HepG2 (cell line): Measurements from ENCODE around the gene MEAF6. TPM values are rescaled to one million over a fixed set of nuclear protein-coding genes. Genes with fewer than 3 reads are reported as not detected.

Experiments used
- GATAD1 ChIP-seq: IDR thresholded peaks from 2 replicates; pipeline ENCODE4 v1.6.1; 2016; ENCODE audit warnings: missing genetic modification reagents, missing compliant biosample characterization
- KDM3A ChIP-seq: IDR thresholded peaks from 2 replicates; pipeline ENCODE4 v1.6.1; 2018; ENCODE audit warnings: low read depth, missing compliant biosample characterization
- MATR3 ChIP-seq: sonication (generic); formaldehyde crosslinking; IDR thresholded peaks from 2 replicates; pipeline ENCODE4 v1.4.0; 2020; ENCODE audit warnings: missing genetic modification reagents
- NFAT5 ChIP-seq: sonication (generic); formaldehyde crosslinking; IDR thresholded peaks from 2 replicates; pipeline ENCODE4 v1.4.0; 2020; ENCODE audit warnings: missing genetic modification reagents
- NFE2 ChIP-seq: sonication (generic); formaldehyde crosslinking; IDR thresholded peaks from 2 replicates; pipeline ENCODE4 v1.4.0; 2020; ENCODE audit warnings: missing genetic modification reagents
- NPAS2 ChIP-seq: sonication (generic); formaldehyde crosslinking; IDR thresholded peaks from 2 replicates; pipeline ENCODE4 v1.8.0; 2022; ENCODE audit warnings: mild to moderate bottlenecking, missing genetic modification reagents, borderline replicate concordance
- NR3C1 ChIP-seq: sonication (generic); formaldehyde crosslinking; IDR thresholded peaks from 2 replicates; pipeline ENCODE4 v1.4.0; 2020; ENCODE audit warnings: missing genetic modification reagents
- RORA ChIP-seq: sonication (generic); formaldehyde crosslinking; IDR thresholded peaks from 2 replicates; pipeline ENCODE4 v1.5.0; 2020; ENCODE audit warnings: mild to moderate bottlenecking, missing genetic modification reagents, moderate library complexity
- SOX5 ChIP-seq: IDR thresholded peaks from 2 replicates; pipeline ENCODE4 v1.6.1; 2016; ENCODE audit warnings: borderline replicate concordance
- ZBTB8A ChIP-seq: sonication (generic); formaldehyde crosslinking; IDR thresholded peaks from 2 replicates; pipeline ENCODE4 v1.4.0; 2020; ENCODE audit warnings: mild to moderate bottlenecking, low read depth, missing genetic modification reagents, borderline replicate concordance
- ZNF264 ChIP-seq: sonication (generic); formaldehyde crosslinking; IDR thresholded peaks from 2 replicates; pipeline ENCODE4 v1.4.0; 2020; ENCODE audit warnings: missing genetic modification reagents
- ZNF317 ChIP-seq: sonication (generic); formaldehyde crosslinking; IDR thresholded peaks from 2 replicates; pipeline ENCODE4 v1.5.0; 2020; ENCODE audit warnings: mild to moderate bottlenecking, missing genetic modification reagents
- ZNF703 ChIP-seq: sonication (generic); formaldehyde crosslinking; IDR thresholded peaks from 2 replicates; pipeline ENCODE4 v1.5.1; 2020; ENCODE audit warnings: missing genetic modification reagents, mild to moderate bottlenecking, moderate library complexity, borderline replicate concordance
- ZNF788 ChIP-seq: sonication (generic); formaldehyde crosslinking; IDR thresholded peaks from 2 replicates; pipeline ENCODE4 v1.5.0; 2020; ENCODE audit warnings: mild to moderate bottlenecking, missing genetic modification reagents, borderline replicate concordance
- ZNF792 ChIP-seq: IDR thresholded peaks from 2 replicates; pipeline ENCODE4 v1.6.1; 2016
- polyA plus RNA-seq, 8 experiments: library from polyadenylated mRNA; depleted of rRNA in 3 of 8; stranded (reverse) in 7 of 8; unstranded in 1 of 8; fragments of >200 nt; fragmentation: Illumina TruSeq in 4 of 8; extraction: Trizol in 4 of 8; gene quantifications; 2 replicates each; pipeline versions ENCODE4 v1.2.1 to v1.2.3, GENCODE V29; 2011 to 2016; ENCODE audit warnings: low read depth in 4 of 8, missing spikeins in 1 of 8, mixed read lengths in 1 of 8; ENCODE audit not compliant: insufficient read depth in 1 of 8
- total RNA-seq, 5 experiments: library from RNA; depleted of rRNA; stranded (reverse); fragments of >200 nt; fragmentation: Illumina TruSeq; extraction: Trizol; gene quantifications; 2 replicates each; pipeline ENCODE4 v1.2.3, GENCODE V29; 2016; ENCODE audit warnings: low read depth in 1 of 5
- TF ChIP-seq, protein P1 (sequence below): sonication (generic); formaldehyde crosslinking; IDR thresholded peaks from one replicate; pipeline ENCODE4 v1.5.1; 2020; ENCODE audit warnings: mild to moderate bottlenecking, missing genetic modification reagents; ENCODE audit errors: not compliant biosample characterization

Gene MEAF6
- total and polyA plus RNA-seq, 2 of the 13 experiments (the other 11 are each of a cell fraction or from before 2014, with no cell fraction given): 29.5 to 45.6 TPM

- TF ChIP-seq NPAS2 (CRISPR knock-in tag) (no peak), SOX5 (CRISPR knock-in tag) (no peak), ZNF264 (no peak), ZNF788 (no peak), MATR3 (CRISPR knock-in tag) (no peak), NR3C1 (CRISPR knock-in tag) (no peak), GATAD1 (CRISPR knock-in tag) (no peak), ZNF317 (CRISPR knock-in tag) (no peak), ZNF703 (CRISPR knock-in tag) (no peak), KDM3A (CRISPR knock-in tag) (no peak), ZBTB8A (no peak), NFE2 (no peak), ZNF792 (CRISPR knock-in tag) (no peak), RORA (no peak), NFAT5 (CRISPR knock-in tag) (no peak)
- TF ChIP-seq, protein P1, sequence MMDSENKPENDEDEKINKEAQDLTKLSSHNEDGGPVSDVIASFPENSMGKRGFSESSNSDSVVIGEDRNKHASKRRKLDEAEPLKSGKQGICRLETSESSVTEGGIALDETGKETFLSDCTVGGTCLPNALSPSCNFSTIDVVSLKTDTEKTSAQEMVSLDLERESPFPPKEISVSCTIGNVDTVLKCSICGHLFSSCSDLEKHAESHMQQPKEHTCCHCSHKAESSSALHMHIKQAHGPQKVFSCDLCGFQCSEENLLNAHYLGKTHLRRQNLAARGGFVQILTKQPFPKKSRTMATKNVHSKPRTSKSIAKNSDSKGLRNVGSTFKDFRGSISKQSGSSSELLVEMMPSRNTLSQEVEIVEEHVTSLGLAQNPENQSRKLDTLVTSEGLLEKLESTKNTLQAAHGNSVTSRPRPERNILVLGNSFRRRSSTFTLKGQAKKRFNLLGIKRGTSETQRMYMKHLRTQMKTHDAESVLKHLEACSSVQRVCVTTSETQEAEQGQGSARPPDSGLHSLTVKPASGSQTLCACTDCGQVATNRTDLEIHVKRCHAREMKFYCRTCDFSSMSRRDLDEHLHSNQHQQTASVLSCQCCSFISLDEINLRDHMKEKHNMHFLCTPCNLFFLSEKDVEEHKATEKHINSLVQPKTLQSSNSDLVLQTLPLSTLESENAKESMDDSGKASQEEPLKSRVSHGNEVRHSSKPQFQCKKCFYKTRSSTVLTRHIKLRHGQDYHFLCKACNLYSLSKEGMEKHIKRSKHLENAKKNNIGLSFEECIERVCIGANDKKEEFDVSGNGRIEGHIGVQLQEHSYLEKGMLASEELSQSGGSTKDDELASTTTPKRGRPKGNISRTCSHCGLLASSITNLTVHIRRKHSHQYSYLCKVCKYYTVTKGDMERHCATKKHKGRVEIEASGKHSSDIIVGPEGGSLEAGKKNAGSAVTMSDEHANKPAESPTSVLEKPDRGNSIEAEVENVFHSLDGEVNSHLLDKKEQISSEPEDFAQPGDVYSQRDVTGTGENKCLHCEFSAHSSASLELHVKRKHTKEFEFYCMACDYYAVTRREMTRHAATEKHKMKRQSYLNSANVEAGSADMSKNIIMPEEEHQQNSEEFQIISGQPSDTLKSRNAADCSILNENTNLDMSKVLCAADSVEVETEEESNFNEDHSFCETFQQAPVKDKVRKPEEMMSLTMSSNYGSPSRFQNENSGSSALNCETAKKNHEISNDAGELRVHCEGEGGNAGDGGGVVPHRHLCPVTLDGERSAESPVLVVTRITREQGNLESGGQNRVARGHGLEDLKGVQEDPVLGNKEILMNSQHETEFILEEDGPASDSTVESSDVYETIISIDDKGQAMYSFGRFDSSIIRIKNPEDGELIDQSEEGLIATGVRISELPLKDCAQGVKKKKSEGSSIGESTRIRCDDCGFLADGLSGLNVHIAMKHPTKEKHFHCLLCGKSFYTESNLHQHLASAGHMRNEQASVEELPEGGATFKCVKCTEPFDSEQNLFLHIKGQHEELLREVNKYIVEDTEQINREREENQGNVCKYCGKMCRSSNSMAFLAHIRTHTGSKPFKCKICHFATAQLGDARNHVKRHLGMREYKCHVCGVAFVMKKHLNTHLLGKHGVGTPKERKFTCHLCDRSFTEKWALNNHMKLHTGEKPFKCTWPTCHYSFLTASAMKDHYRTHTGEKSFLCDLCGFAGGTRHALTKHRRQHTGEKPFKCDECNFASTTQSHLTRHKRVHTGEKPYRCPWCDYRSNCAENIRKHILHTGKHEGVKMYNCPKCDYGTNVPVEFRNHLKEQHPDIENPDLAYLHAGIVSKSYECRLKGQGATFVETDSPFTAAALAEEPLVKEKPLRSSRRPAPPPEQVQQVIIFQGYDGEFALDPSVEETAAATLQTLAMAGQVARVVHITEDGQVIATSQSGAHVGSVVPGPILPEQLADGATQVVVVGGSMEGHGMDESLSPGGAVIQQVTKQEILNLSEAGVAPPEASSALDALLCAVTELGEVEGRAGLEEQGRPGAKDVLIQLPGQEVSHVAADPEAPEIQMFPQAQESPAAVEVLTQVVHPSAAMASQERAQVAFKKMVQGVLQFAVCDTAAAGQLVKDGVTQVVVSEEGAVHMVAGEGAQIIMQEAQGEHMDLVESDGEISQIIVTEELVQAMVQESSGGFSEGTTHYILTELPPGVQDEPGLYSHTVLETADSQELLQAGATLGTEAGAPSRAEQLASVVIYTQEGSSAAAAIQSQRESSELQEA (CRISPR knock-in tag): no peak
These were observed 844 bp upstream of the MEAF6 start (continued) for GRCh38 chr1:37515185-37516034.
